ENCODE results near the gene PUM2. TPM values are rescaled to one million over a fixed set of nuclear protein-coding genes. Genes with fewer than 3 reads are reported as not detected.

Gene PUM2
- total and polyA plus RNA-seq, 5 donors from 2014 or later: 15.1 to 131 (median 19.5) TPM

- Histone ChIP-seq H3K4me1 (ENCODE audit: control insufficient read depth, insufficient read depth, low read length, poor library complexity, severe bottlenecking) (no peaks in the 10 kb centered on the region), H3K27me3 (ENCODE audit: control insufficient read depth, insufficient read depth, low read length) (no peaks in the 10 kb centered on the region), H3K27ac (ENCODE audit: insufficient read depth, low read length, poor library complexity, severe bottlenecking) (no peak overlapping the region), H3K36me3 (ENCODE audit: control insufficient read depth, insufficient read depth, low read length) (no peaks in the 10 kb centered on the region), H3K9me3 (ENCODE audit: control insufficient read depth in 2 of 2, low read length in 2 of 2) (no peaks in the 10 kb centered on the region), H3K4me3 (ENCODE audit: low read depth, low read length) (no peak overlapping the region)
- Mint-ChIP-seq H3K27ac (no peak overlapping the region), H3K9me3 (no peaks in the 10 kb centered on the region), H3K36me3 (no peaks in the 10 kb centered on the region), H3K4me3 (no peak overlapping the region), H3K4me1 (no peaks in the 10 kb centered on the region), H3K27me3 (no peaks in the 10 kb centered on the region)
- DNase-seq (no peak), ATAC-seq (ENCODE audit: low read depth in 2 of 2) (no peak)
These were observed 149.0 kb downstream of the PUM2 start for GRCh38 chr2:20201671-20202070.

GRCh38 chr2:20200697-20201555 lies 149.7 kb downstream of the PUM2 start:
- peaks cover 5% of the 10 kb centered on the region for H3K27me3 Mint-ChIP-seq
- Histone ChIP-seq H3K4me1 (ENCODE audit: control insufficient read depth, insufficient read depth, low read length, poor library complexity, severe bottlenecking) (no peaks in the 10 kb centered on the region), H3K27me3 (ENCODE audit: control insufficient read depth, insufficient read depth, low read length) (no peaks in the 10 kb centered on the region), H3K27ac (ENCODE audit: insufficient read depth, low read length, poor library complexity, severe bottlenecking) (no peak overlapping the region), H3K9me3 (ENCODE audit: control insufficient read depth in 2 of 2, low read length in 2 of 2) (no peaks in the 10 kb centered on the region), H3K4me3 (ENCODE audit: low read depth, low read length) (no peak overlapping the region), H3K36me3 (ENCODE audit: control insufficient read depth, insufficient read depth, low read length) (no peaks in the 10 kb centered on the region)
- no peak overlapping the region for H3K4me3 Mint-ChIP-seq
- H3K27ac Mint-ChIP-seq: no peak overlapping the region
- ATAC-seq (ENCODE audit: low read depth in 2 of 2) (no peak), DNase-seq (no peak)
- H3K4me1 Mint-ChIP-seq: no peaks in the 10 kb centered on the region
- H3K9me3 Mint-ChIP-seq: no peaks in the 10 kb centered on the region
- no peaks in the 10 kb centered on the region for H3K36me3 Mint-ChIP-seq

DNA sequence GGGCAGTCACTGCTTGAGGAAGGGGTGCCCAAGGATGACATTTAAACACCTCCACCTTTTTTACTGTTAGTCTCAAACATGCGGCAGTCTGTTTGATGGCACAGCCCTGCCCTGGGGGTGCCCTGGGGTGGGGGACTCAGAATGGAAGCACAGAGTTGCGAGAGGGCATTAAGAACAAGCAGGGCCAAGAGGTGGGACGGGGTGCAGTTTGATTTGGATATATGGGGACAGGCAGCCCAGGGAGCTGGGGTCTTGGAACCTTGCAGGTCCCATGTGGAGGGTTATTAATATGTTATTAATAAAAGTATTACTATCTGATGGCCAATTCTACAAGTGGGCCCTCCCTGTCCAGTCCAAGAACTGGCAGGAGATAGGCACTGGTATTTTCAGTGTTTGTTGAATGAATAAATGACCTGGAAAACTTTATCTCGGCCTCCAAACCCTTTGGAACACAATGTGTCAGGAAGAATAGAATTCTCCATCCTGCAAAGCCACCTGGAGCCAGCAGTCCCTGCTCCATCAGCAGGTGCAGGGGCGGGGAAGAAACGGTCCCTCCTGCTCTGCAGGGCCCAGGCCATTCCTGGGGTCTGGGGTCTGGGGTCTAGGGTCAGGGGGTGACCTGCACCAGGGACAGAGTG lies 150.9 kb downstream of the PUM2 start:
- Histone ChIP-seq H3K4me3 (ENCODE audit: low read depth, low read length) (no peak overlapping the region), H3K27ac (ENCODE audit: insufficient read depth, low read length, poor library complexity, severe bottlenecking) (no peak overlapping the region), H3K27me3 (ENCODE audit: control insufficient read depth, insufficient read depth, low read length) (no peaks in the 10 kb centered on the region), H3K4me1 (ENCODE audit: control insufficient read depth, insufficient read depth, low read length, poor library complexity, severe bottlenecking) (no peaks in the 10 kb centered on the region), H3K36me3 (ENCODE audit: control insufficient read depth, insufficient read depth, low read length) (no peaks in the 10 kb centered on the region), H3K9me3 (ENCODE audit: control insufficient read depth in 2 of 2, low read length in 2 of 2) (no peaks in the 10 kb centered on the region)
- no peak overlapping the region for H3K4me3 Mint-ChIP-seq
- H3K36me3 Mint-ChIP-seq: no peaks in the 10 kb centered on the region
- no peaks in the 10 kb centered on the region for H3K9me3 Mint-ChIP-seq
- DNase-seq: no peak
- peaks cover 5% of the 10 kb centered on the region for H3K27me3 Mint-ChIP-seq
- ATAC-seq (ENCODE audit: low read depth in 2 of 2): no peak
- no peak overlapping the region for H3K27ac Mint-ChIP-seq
- H3K4me1 Mint-ChIP-seq: no peaks in the 10 kb centered on the region

DNA sequence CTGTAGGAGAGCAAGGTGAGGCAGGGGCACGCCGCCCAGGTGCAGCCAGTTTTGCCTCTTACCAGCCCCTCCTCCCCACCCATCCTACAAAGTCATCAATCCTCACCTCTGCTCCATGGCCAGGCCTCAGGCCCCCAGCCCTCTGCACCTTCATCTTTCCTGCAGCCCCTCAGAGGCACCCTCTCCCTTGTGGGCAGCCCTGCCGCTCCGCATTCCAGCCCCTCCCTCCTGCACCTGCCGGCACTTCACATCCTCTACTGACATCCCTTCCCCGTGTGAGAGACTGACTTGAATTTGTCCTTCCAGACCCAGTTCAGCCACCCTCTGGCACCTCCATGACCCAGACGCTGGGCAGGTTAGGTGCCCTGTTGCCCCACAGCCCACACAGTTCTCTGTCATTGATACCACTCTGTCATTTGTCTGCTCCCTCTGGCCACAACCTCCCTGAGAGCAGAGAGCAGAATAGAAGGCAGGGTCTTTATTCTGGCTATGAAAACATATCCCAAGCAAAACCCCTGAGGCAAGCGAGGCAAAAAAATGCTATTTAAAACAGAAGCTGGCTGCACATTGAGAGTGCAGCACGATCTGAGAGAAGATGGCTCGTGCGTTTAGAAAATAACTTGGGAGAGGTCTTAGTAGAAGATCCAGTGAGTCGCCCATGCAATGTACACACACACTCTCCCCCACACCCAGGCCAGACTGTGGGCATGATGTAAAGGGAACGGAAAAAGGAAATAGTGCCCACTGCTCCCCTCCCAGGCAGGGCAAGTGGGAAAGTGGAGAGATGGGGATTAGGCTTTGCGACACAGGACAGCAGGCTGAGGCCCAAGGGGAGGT lies 151.6 kb downstream of the PUM2 start:
- H3K27me3 ChIP-seq (ENCODE audit: control insufficient read depth, insufficient read depth, low read length): no peaks in the 10 kb centered on the region
- ATAC-seq (ENCODE audit: low read depth in 2 of 2) (no peak), DNase-seq (no peak)
- H3K9me3 ChIP-seq (ENCODE audit: control insufficient read depth in 2 of 2, low read length in 2 of 2): no peaks in the 10 kb centered on the region
- H3K36me3 Mint-ChIP-seq: no peaks in the 10 kb centered on the region
- no peak overlapping the region for H3K27ac ChIP-seq (ENCODE audit: insufficient read depth, low read length, poor library complexity, severe bottlenecking)
- H3K27ac Mint-ChIP-seq: no peak overlapping the region
- no peaks in the 10 kb centered on the region for H3K9me3 Mint-ChIP-seq
- peak overlapping the region in 1 of 4 donors; percentile 39 for H3K4me3 Mint-ChIP-seq
- H3K4me3 ChIP-seq (ENCODE audit: low read depth, low read length): no peak overlapping the region
- H3K36me3 ChIP-seq (ENCODE audit: control insufficient read depth, insufficient read depth, low read length): no peaks in the 10 kb centered on the region
- peaks cover 5% of the 10 kb centered on the region for H3K27me3 Mint-ChIP-seq
- no peaks in the 10 kb centered on the region for H3K4me1 ChIP-seq (ENCODE audit: control insufficient read depth, insufficient read depth, low read length, poor library complexity, severe bottlenecking)
- no peaks in the 10 kb centered on the region for H3K4me1 Mint-ChIP-seq

Other genes with a start within 250 kb of the PUM2 start
- gene SDC1, start 125.7 kb downstream of the PUM2 start, total RNA-seq: not detected
- gene SDC1, start 125.7 kb downstream of the PUM2 start, polyA plus RNA-seq: not detected
- 16.6 TPM for gene RHOB, start 96.2 kb upstream of the PUM2 start, total RNA-seq
- 1 to 10 TPM in 2 of 4 donors, under 1 TPM in 2; 0.69 to 1.2 (median 0.89) TPM for gene RHOB, start 96.2 kb upstream of the PUM2 start, polyA plus RNA-seq

All from CD4-positive, CD25-positive, alpha-beta regulatory T cell (primary cell).